H9 (cell line): ENCODE results near the gene KCTD16. TPM values are rescaled to one million over a fixed set of nuclear protein-coding genes. Genes with fewer than 3 reads are reported as not detected.

Experiments used
- DNase-seq: peaks from one replicate; pipeline ENCODE4 v3.0.0-alpha.2; 2017
- H2AFZ ChIP-seq: one replicate; pipeline ENCODE4 v1.6.1; 2013; ENCODE audit warnings: mild to moderate bottlenecking, low read length, control low read depth, moderate library complexity
- H2AK5ac ChIP-seq: 2 replicates; pipeline ENCODE4 v1.6.1; 2013; ENCODE audit warnings: low read length, control low read depth, mixed read lengths; ENCODE audit not compliant: insufficient read length
- H2BK120ac ChIP-seq: one replicate; pipeline ENCODE4 v1.6.1; 2013; ENCODE audit warnings: low read depth, mild to moderate bottlenecking, low read length, control low read depth, inconsistent platforms; ENCODE audit not compliant: poor library complexity, severe bottlenecking
- H2BK12ac ChIP-seq: 2 replicates; pipeline ENCODE4 v1.6.1; 2013; ENCODE audit warnings: low read length, control low read depth, mixed read lengths, low read depth; ENCODE audit not compliant: insufficient read length
- H2BK15ac ChIP-seq: 2 replicates; pipeline ENCODE4 v1.6.1; 2013; ENCODE audit warnings: low read depth, low read length, control low read depth
- H2BK20ac ChIP-seq: one replicate; pipeline ENCODE4 v1.6.1; 2013; ENCODE audit warnings: low read depth, mild to moderate bottlenecking, low read length, control low read depth, inconsistent platforms; ENCODE audit not compliant: poor library complexity, severe bottlenecking
- H2BK5ac ChIP-seq: 2 replicates; pipeline ENCODE4 v1.6.1; 2013; ENCODE audit warnings: low read length, control low read depth, mixed read lengths; ENCODE audit not compliant: insufficient read length
- H3K14ac ChIP-seq: 2 replicates; pipeline ENCODE4 v1.6.1; 2013; ENCODE audit warnings: low read length, control low read depth; ENCODE audit not compliant: insufficient read depth
- H3K18ac ChIP-seq: 2 replicates; pipeline ENCODE4 v1.6.1; 2013; ENCODE audit warnings: low read depth, mild to moderate bottlenecking, mixed read lengths, low read length, control low read depth; ENCODE audit not compliant: insufficient read length
- H3K23ac ChIP-seq: 2 replicates; pipeline ENCODE4 v1.6.1; 2013; ENCODE audit warnings: low read length, control low read depth, mixed read lengths, low read depth; ENCODE audit not compliant: insufficient read length
- H3K23me2 ChIP-seq: 2 replicates; pipeline ENCODE4 v1.6.1; 2013; ENCODE audit warnings: low read depth, mild to moderate bottlenecking, mixed read lengths, low read length, control low read depth; ENCODE audit not compliant: insufficient read length, poor library complexity, severe bottlenecking
- H3K27ac ChIP-seq: 2 replicates; pipeline ENCODE4 v1.5.1; 2013; ENCODE audit warnings: low read length, control low read depth, mixed read lengths, low read depth; ENCODE audit not compliant: insufficient read length
- H3K27me3 ChIP-seq: 2 replicates; pipeline ENCODE4 v1.6.1; 2013; ENCODE audit warnings: low read length, control low read depth, inconsistent platforms; ENCODE audit not compliant: insufficient read depth
- H3K4ac ChIP-seq: 2 replicates; pipeline ENCODE4 v1.6.1; 2013; ENCODE audit warnings: low read depth, mild to moderate bottlenecking, control low read depth, inconsistent platforms, low read length, moderate library complexity
- H3K4me1 ChIP-seq: 2 replicates; pipeline ENCODE4 v1.6.1; 2013; ENCODE audit warnings: low read length, control low read depth, inconsistent platforms; ENCODE audit not compliant: insufficient read depth
- H3K4me2 ChIP-seq: 2 replicates; pipeline ENCODE4 v1.6.1; 2013; ENCODE audit warnings: low read length, control low read depth, mixed read lengths; ENCODE audit not compliant: insufficient read length, insufficient read depth
- H3K56ac ChIP-seq: 2 replicates; pipeline ENCODE4 v1.6.1; 2013; ENCODE audit warnings: low read depth, mild to moderate bottlenecking, mixed read lengths, low read length, control low read depth; ENCODE audit not compliant: insufficient read length
- H3K79me1 ChIP-seq: 2 replicates; pipeline ENCODE4 v1.6.1; 2013; ENCODE audit warnings: low read depth, mild to moderate bottlenecking, moderate library complexity, low read length, control low read depth, inconsistent platforms; ENCODE audit not compliant: insufficient read depth, poor library complexity, severe bottlenecking
- H3K79me2 ChIP-seq: 2 replicates; pipeline ENCODE4 v1.6.1; 2013; ENCODE audit warnings: low read length, control low read depth, inconsistent platforms; ENCODE audit not compliant: insufficient read depth
- H3K9ac ChIP-seq: 2 replicates; pipeline ENCODE4 v1.6.1; 2013; ENCODE audit warnings: low read length, control low read depth, mixed read lengths; ENCODE audit not compliant: insufficient read length; ENCODE audit errors: extremely low read depth
- H3K9me3 ChIP-seq: one replicate; pipeline ENCODE4 v1.6.1; 2013; ENCODE audit warnings: low read depth, low read length, inconsistent platforms; ENCODE audit not compliant: control insufficient read depth
- H3T11ph ChIP-seq: one replicate; pipeline ENCODE4 v1.6.1; 2013; ENCODE audit warnings: mild to moderate bottlenecking, low read length, control low read depth, inconsistent platforms
- H4K20me1 ChIP-seq: one replicate; pipeline ENCODE4 v1.6.1; 2013; ENCODE audit not compliant: control insufficient read depth, insufficient read length, insufficient read depth
- H4K5ac ChIP-seq: 2 replicates; pipeline ENCODE4 v1.6.1; 2013; ENCODE audit warnings: low read depth, mild to moderate bottlenecking, mixed read lengths, low read length, control low read depth; ENCODE audit not compliant: insufficient read length
- H4K8ac ChIP-seq: replicated peaks from 2 replicates; pipeline ENCODE4 v1.6.1; 2013; ENCODE audit warnings: low read length, control low read depth, mixed read lengths, low read depth; ENCODE audit not compliant: insufficient read length
- H4K91ac ChIP-seq: 2 replicates; pipeline ENCODE4 v1.6.1; 2013; ENCODE audit warnings: low read depth, mild to moderate bottlenecking, moderate library complexity, mixed read lengths, low read length, control low read depth; ENCODE audit not compliant: insufficient read length
- H3K27ac Mint-ChIP-seq, 3 experiments: 2 replicates in 2 of 3; 3 replicates in 1 of 3; pipeline ENCODE4 v1.8.0; 2020 to 2021; ENCODE audit warnings: mixed read lengths in 3 of 3, mild to moderate bottlenecking in 1 of 3, moderate library complexity in 1 of 3
- H3K27me3 Mint-ChIP-seq: 2 replicates; pipeline ENCODE4 v1.8.0; 2021; ENCODE audit warnings: low read depth, mild to moderate bottlenecking, moderate library complexity, mixed read lengths
- H3K36me3 Mint-ChIP-seq, 3 experiments: 2 replicates in 2 of 3; 3 replicates in 1 of 3; pipeline ENCODE4 v1.8.0; 2020 to 2021; ENCODE audit warnings: low read depth in 3 of 3, mixed read lengths in 3 of 3; ENCODE audit not compliant: insufficient read depth in 1 of 3
- H3K4me1 Mint-ChIP-seq, 2 experiments: 2 replicates each; pipeline ENCODE4 v1.8.0; 2020; ENCODE audit warnings: mixed read lengths in 2 of 2
- H3K4me3 Mint-ChIP-seq, 2 experiments: 2 replicates in 1 of 2; 3 replicates in 1 of 2; pipeline ENCODE4 v1.8.0; 2020 to 2021; ENCODE audit warnings: mild to moderate bottlenecking in 2 of 2, mixed read lengths in 2 of 2, moderate library complexity in 1 of 2
- H3K9me3 Mint-ChIP-seq, 2 experiments: 2 replicates in 1 of 2; 3 replicates in 1 of 2; pipeline ENCODE4 v1.8.0; 2020; ENCODE audit warnings: mild to moderate bottlenecking in 2 of 2, mixed read lengths in 2 of 2, moderate library complexity in 1 of 2
- WGBS: extraction: QIAGEN DNeasy Blood & Tissue Kit; methylation state at CpG from one replicate; pipeline ENCODE4 v1.1.7; 2013; ENCODE audit warnings: missing lambda C conversion rate, low lambda C conversion rate, mixed read lengths; ENCODE audit not compliant: insufficient read length; ENCODE audit errors: extremely low coverage; 5-methylcytosine and 5-hydroxymethylcytosine counted together
- total RNA-seq: library from RNA; stranded (reverse); gene quantifications from 2 replicates; pipeline ENCODE4 v1.2.1, GENCODE V29; 2021
- TF ChIP-seq, protein P1 (sequence below): fragments of 200-600 bp; sonication (generic); conservative IDR thresholded peaks from 3 replicates; pipeline ENCODE4 v1.8.0; 2021; ENCODE audit warnings: antibody characterized with exemption, mild to moderate bottlenecking

Gene KCTD16
- total RNA-seq, 1 experiment from 2014 or later, result 0.09 TPM

DNA sequence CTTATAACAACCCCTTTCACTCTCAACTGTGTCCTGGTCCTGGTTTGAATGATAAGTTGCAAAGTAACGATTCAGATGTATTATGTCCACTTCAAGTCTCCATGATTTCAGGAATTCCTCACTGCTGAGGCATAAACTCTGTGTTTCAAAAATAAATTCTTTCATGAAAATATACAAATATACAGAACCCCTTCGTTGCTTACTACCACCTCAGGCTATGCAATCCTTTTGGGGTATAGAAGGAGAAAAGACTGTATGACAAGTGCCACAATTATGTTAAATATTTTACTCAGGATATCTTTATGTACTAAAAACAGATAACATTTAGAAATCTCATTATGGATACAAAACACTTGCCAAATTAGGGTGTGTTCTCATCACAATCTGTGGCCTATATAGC lies 190.7 kb downstream of the KCTD16 start:
- H3K9me3 ChIP-seq, result no peaks in the 10 kb centered on the region
- H2AK5ac ChIP-seq, result no peak overlapping the region
- no peak overlapping the region for H3K14ac ChIP-seq
- no peaks in the 10 kb centered on the region for H3K79me1 ChIP-seq
- no peak overlapping the region for H3T11ph ChIP-seq
- H2BK5ac ChIP-seq, result no peak overlapping the region
- H2BK120ac ChIP-seq, result no peak overlapping the region
- no peak overlapping the region for H2AFZ ChIP-seq
- H3K79me2 ChIP-seq, result no peaks in the 10 kb centered on the region
- no peaks in the 10 kb centered on the region; a peak in 1 of 5 replicates for H3K9me3 Mint-ChIP-seq
- H2BK12ac ChIP-seq, result no peak overlapping the region
- H4K8ac ChIP-seq, result no peak overlapping the region
- TF ChIP-seq, protein P1, sequence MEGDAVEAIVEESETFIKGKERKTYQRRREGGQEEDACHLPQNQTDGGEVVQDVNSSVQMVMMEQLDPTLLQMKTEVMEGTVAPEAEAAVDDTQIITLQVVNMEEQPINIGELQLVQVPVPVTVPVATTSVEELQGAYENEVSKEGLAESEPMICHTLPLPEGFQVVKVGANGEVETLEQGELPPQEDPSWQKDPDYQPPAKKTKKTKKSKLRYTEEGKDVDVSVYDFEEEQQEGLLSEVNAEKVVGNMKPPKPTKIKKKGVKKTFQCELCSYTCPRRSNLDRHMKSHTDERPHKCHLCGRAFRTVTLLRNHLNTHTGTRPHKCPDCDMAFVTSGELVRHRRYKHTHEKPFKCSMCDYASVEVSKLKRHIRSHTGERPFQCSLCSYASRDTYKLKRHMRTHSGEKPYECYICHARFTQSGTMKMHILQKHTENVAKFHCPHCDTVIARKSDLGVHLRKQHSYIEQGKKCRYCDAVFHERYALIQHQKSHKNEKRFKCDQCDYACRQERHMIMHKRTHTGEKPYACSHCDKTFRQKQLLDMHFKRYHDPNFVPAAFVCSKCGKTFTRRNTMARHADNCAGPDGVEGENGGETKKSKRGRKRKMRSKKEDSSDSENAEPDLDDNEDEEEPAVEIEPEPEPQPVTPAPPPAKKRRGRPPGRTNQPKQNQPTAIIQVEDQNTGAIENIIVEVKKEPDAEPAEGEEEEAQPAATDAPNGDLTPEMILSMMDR, result no peak
- no CpG with 5 or more reads among the region's 2 CpGs for WGBS
- peaks cover 13% of the 10 kb centered on the region in 2 experiments for H3K4me1 Mint-ChIP-seq
- H3K23me2 ChIP-seq, result no peaks in the 10 kb centered on the region
- no peak overlapping the region for H3K4me2 ChIP-seq
- H2BK20ac ChIP-seq, result no peak overlapping the region
- no peak overlapping the region for H3K27ac ChIP-seq
- H3K27ac Mint-ChIP-seq, result no peak overlapping the region
- H3K27me3 ChIP-seq, result peaks cover 20% of the 10 kb centered on the region; the same call in 1 of the 2 replicates
- H4K20me1 ChIP-seq, result no peaks in the 10 kb centered on the region
- no peak overlapping the region for H3K9ac ChIP-seq
- H3K27me3 Mint-ChIP-seq, result peaks cover 88% of the 10 kb centered on the region
- no peak overlapping the region for H3K4me3 Mint-ChIP-seq
- H4K91ac ChIP-seq, result no peak overlapping the region
- peaks cover 5% of the 10 kb centered on the region for H3K4me1 ChIP-seq
- no peak overlapping the region for H3K56ac ChIP-seq
- no peak overlapping the region for H3K23ac ChIP-seq
- H3K36me3 Mint-ChIP-seq, result no peaks in the 10 kb centered on the region
- H3K18ac ChIP-seq, result no peak overlapping the region
- H3K4ac ChIP-seq, result no peak overlapping the region
- no peak for DNase-seq
- no peak overlapping the region for H2BK15ac ChIP-seq
- H4K5ac ChIP-seq, result no peak overlapping the region
